Astrocyte of the spinal cord (primary cell): Measurements from ENCODE around the gene RASGRF2.

Experiments used
- DNase-seq: peaks from one replicate; pipeline ENCODE4 v3.0.0; 2011; ENCODE audit warnings: low read depth, low spot score
- H3K4me3 ChIP-seq: 2 replicates; pipeline ENCODE4 v1.5.1; 2011; ENCODE audit warnings: low read depth, mild to moderate bottlenecking, low read length, moderate library complexity
- in situ Hi-C: cut with HindIII; loops from 2 replicates; pipeline ENCODE4 v1.10.0; 2017; ENCODE audit warnings: low sequenced_read_pairs
- TF ChIP-seq, protein P1 (sequence below): IDR thresholded peaks from 2 replicates; pipeline ENCODE4 v1.5.1; 2012; ENCODE audit warnings: low read depth, mild to moderate bottlenecking, low read length, inconsistent platforms

The RASGRF2 gene

DNA sequence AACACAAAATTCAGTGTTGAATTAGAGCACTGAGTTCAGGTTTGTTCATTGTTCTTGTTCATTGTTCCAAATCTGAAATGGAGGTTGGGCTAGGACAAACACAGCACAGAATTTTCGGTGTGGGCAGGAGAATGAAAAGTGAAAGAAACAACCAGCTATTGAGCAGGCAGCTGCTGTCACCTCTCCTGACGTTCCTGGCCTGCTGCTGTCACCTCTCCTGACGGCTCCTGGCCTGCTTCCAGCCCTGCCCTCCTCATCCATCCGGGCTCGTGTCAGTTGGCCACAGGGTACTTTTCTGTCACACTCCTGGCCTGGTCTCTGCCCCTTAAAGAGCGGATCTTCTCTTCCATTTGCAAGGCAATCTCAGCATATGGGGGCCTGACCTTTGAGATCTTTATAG, 227.7 kb downstream of the RASGRF2 start:
- no peak for DNase-seq
- TF ChIP-seq, protein P1, sequence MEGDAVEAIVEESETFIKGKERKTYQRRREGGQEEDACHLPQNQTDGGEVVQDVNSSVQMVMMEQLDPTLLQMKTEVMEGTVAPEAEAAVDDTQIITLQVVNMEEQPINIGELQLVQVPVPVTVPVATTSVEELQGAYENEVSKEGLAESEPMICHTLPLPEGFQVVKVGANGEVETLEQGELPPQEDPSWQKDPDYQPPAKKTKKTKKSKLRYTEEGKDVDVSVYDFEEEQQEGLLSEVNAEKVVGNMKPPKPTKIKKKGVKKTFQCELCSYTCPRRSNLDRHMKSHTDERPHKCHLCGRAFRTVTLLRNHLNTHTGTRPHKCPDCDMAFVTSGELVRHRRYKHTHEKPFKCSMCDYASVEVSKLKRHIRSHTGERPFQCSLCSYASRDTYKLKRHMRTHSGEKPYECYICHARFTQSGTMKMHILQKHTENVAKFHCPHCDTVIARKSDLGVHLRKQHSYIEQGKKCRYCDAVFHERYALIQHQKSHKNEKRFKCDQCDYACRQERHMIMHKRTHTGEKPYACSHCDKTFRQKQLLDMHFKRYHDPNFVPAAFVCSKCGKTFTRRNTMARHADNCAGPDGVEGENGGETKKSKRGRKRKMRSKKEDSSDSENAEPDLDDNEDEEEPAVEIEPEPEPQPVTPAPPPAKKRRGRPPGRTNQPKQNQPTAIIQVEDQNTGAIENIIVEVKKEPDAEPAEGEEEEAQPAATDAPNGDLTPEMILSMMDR, result no peak
- H3K4me3 ChIP-seq, result no peak overlapping the region
- in situ Hi-C loops, result no loop called here

GRCh38 chr5:81188962-81189361, 228.8 kb downstream of the RASGRF2 start:
- in situ Hi-C loops, result no loop called here
- no peak for DNase-seq
- no peak overlapping the region for H3K4me3 ChIP-seq
- TF ChIP-seq, protein P1, result no peak

DNA sequence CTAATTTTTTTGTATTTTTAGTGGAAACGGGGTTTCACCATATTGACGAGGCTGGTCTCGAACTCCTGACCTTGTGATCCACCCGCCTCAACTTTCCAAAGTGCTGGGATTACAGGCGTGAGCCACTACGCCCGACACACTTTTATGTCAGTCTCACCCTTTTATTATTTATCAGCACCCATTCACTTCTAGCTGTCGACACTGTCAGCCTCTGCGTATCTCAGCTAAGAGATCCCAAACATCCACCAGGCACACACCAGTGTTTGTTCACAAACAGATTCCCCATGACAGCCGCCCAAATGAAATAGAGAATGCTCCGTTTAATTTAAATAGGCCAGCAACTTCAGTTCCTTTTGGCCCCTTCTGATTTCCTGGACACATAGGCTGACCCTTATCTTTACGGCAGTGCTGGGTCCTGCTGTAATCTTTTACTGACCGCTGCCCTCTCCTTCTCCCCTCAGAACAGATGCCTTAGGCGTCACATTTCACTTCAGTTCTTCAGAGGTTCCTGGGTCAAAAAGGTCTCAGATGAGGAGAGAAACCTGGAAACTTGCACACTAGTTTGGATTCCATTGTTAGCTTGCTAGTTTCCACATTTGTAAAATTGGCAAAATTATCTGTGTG, 229.8 kb downstream of the RASGRF2 start:
- no peak for DNase-seq
- in situ Hi-C loops, result no loop called here
- TF ChIP-seq, protein P1, result no peak

GRCh38 chr5:81191726-81192372, 231.7 kb downstream of the RASGRF2 start:
- no peak for DNase-seq
- H3K4me3 ChIP-seq, result no peak overlapping the region
- TF ChIP-seq, protein P1, result no peak
- in situ Hi-C loops, result no loop called here

More for the DNA sequence above, 229.8 kb downstream of the RASGRF2 start:
- H3K4me3 ChIP-seq, result no peak overlapping the region

DNA sequence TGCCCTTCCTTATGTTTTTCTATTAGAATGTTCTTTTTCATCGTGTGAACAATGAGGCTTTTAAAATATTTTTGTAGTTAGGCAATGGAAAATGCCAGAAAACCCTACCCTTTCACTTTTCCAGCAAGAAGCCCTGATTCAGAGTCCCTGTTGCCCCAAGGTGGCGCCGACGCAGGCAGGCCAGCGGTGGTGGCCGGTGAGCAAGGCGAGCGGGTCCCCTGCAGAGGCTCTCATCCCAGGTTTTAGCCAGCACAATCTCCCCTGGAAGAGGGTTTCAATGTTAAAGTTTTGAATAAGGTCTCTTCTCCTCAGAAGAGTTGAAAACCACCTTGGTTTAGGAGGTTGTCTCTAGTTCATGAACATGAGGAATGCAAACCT, 232.2 kb downstream of the RASGRF2 start:
- in situ Hi-C loops, result no loop called here
- TF ChIP-seq, protein P1, result peak; percentile 9
- no peak for DNase-seq
- H3K4me3 ChIP-seq, result no peak overlapping the region

DNA sequence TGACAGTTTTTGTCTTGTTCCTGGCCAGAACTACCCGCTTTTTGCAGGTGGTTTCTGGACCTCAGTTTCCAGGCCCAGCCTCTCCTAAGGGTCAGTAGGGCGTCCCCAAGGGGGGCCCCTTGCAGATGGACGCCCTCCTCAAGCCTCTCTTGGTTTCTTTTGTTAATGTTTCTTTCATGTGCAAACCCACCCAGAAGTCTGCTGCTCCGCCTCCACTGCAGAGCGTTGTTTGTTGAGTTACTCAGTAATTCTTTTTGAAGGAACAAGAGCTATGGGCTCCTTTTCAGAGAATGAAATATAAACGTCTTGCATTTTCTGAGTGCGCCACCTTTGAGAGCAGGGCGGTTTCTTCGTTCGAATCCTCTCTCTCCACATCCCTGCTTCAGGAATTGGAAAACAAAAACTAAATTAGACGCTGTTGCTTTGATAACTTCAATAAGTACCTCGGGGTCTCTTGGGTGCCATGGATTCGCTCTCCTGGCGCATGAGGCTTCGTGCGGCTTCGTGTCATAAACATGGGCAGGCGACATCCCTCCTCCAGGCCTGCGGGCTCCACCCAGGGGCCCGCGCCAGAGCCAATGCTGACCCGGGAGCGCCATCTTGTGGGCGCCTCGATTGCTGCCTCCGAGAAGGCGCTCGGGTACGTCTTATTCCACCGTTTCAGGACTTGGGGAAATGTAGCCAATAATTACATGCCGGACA, 234.6 kb downstream of the RASGRF2 start:
- peak; percentile 83 for DNase-seq
- TF ChIP-seq, protein P1, result peak; percentile 97
- in situ Hi-C loops, result no loop called here
- H3K4me3 ChIP-seq, result no peak overlapping the region
